GM21576 (cell line): Measurements from ENCODE around the gene ADK.

Experiments used
- ATAC-seq: cut with Tn5 transposase; IDR thresholded peaks from one replicate; pipeline ENCODE4 v1.9.1; 2021; ENCODE audit warnings: mild to moderate bottlenecking, moderate library complexity; ENCODE audit not compliant: unreplicated experiment

Gene ADK

DNA sequence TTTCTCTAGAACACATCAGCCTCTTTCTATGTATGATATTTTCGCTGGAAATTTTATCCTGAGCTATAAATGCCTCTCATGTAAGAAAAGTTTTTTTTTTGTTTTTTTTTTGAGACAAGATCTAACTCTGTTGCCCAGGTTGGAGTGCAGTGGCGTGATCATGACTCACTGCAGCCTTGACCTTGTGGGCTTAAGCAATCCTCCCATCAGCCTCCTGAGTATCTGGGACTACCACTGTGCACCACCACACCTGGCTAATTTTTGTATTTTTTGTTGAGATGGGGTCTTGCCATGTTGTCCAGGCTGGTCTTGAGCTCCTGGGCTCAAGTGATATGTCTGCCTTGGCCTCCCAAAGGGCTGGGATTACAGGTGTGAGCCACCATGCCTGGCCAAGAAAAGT is 80.4 kb downstream of the ADK start:
- no peak for ATAC-seq

DNA sequence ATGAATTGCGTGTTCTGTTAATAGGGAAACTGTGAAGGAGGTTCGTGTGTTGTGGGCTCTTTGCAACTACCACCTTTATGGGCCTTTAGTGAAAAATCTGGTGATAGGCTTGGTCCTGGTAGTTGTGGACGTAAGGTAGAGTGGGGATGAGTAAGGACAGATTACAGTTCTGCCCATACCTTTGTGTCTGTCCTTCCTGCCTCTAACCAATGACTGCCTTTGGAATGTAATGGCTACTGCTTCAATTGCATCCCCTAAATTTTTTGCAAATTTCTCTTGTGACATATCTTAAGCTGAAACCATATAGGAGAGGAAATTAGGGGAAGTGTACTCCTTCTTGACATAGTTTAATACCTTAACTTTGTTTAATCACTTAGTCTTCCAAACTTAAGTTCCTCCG is 82.3 kb downstream of the ADK start:
- ATAC-seq = no peak

DNA sequence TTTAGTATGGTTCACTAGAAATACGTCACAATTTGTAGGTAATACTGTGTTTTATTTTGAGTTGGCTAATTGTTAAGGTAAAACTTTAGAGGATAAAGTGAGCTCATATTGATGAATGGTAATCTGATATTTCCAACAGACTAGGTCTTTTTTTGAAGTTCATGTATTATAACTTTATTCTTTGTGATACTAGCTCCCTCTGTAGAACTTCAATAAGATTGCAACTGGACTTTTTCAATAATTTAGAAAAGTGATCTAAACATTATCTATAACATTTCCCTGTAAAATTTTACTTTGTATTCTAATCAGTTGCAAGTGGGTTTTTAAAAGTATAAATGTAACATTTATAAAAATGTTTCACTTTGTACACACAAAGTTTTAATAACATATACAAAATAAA is 83.5 kb downstream of the ADK start:
- ATAC-seq = no peak

DNA sequence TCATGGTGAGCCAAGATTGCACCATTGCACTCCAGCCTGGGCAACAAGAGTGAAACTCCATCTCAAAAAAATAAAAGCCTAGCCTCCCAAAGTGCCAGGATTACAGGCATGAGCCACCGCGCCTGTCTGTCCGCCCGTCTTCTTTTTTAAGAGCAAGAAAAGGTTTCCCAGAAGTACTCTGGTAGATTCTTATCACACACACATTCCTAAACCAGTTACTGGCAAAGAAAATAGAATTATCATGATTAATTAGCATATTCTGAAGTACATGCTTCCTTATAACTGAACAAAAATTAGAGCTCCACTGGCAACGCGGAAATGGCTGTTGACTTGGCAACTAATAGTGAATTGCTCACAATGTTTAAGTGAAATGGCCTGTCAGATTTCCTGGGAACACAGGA is 87.0 kb downstream of the ADK start:
- no peak for ATAC-seq

DNA sequence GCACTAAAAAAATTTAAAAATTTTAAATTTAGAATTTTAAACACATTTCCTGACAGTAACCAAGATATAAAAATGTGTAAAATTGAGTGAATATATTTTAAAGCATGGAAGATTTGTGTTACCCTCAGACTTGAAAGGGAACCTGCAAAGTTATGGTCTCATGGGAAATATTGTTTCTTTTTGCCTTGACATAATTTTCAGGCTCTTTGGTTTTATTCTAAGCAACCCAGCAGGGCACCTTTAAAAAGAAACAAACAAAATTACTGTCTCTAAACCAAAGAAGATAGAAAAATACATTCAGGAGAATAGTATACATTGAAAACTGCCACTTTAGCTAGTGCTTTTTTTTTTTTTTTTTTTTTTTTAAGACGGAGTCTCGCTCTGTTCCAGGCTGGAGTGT is 87.5 kb downstream of the ADK start:
- ATAC-seq = no peak

DNA sequence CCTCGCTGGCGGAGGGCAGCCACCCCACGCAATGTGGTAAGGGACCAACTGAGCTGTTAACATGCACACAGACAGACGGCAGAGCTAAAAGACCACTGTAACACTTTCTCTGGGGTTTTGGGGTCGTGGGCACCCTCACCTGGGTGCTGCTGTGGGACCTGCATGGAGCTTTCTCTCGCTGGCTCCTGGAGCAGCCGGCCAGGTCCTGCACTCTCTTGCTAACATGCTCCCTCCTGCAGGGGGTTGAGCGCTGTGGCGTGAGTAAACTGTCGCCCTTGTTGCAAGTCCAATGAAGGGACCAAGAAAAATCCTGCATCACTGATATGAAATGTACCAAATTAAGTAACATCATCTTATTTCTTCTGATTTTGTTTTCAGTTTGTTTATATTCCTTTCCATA is 92.0 kb downstream of the ADK start:
- no peak for ATAC-seq

DNA sequence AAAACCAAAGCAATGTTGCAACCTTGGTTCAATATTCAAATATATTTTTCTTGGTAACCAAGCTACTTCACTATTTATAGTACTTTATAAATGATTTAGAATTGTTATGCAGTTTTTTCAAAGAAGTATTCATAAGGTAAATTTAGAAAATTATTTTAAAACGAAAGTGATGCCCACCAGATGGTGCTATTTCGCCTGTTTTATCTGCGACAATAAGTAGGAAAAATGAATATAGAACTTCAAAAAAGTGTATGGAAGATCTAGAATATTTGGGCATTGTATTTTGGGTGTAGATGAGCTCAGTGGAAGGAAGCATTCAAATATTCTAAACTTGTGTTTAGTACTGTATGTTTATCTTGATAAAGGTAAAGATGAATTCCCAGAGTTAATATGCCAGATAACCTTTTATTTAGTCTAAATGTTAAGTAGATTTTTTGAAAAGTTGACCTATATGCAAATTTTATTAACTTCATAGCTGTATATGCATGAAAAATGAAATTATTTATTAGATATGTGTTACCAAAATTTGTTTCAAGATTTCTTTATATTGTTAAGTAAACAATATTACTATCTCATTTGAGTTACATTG is 93.2 kb downstream of the ADK start:
- no peak for ATAC-seq

DNA sequence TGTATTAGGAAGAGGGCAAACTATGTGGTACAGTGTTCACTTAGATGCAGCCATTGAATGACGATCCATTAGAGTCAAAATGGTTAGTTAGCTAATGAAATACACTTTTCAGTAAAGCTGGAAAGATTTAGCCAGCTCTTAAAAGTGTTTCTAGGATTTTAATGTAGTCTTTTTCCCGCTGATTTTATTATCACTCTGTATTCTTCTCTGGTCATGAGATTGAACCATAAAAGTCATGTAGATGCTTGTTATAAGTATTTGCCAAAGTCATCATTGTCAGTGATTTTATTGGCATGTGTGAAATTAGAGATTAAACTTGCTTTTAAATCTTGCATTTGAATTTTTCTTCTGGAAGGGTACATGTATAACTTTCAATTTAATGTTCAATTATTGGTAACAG is 93.8 kb downstream of the ADK start:
- ATAC-seq = no peak

DNA sequence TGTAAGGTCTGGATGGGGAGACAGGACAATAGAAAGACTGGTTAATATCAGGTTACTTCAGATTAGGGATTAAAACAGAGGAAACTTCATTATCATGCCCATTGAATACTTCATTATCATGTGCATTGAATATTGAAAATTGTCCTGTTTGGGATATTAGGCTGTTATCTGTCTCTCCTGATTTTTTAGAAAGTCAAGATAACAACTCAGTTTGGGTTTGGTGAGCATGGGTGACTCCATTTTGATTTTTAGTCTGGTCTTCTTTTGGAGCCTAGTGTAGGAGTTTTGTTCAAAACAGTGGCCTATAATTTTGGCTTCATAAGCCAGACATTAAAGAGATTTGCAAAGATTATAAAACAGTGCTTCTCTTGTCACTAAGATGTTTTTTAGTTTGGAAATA is 95.5 kb downstream of the ADK start:
- ATAC-seq = no peak

DNA sequence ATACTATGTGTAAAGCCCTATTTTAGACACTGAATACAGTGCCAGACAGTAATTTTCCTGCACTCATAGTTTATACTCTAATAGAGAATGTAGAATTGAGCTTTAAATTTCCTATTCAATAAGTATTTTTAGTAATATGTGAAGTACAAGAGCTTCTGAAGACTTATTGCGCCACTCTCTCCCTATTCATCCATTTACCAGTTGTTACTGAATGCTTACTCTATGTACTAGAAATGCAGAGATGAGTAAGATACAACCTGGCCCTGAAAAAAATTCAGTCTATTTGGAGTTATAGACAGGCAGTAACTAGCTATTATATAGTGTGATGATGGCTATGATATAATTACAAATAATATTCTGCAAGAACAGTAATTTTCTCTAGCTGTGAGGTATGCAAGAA is 98.8 kb downstream of the ADK start:
- no peak for ATAC-seq

DNA sequence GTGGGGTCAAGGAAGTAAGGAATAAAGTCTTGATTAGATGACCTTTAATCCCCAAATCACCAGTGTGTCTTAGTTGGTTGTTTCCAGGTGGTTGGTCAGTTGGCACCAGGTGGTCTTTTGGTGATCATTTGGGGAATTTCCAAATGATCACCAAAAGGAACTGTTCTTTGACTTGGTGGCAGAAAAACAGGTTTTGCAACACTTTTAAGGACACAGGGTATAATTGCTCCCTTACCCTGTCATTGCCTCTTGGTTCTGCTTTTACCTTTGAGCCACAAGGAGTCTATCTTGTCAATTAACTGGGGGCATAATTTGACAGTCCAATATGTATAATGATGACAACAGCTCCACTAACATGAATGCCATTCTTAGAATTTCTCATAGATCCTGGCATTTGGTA is 104.2 kb downstream of the ADK start:
- no peak for ATAC-seq

DNA sequence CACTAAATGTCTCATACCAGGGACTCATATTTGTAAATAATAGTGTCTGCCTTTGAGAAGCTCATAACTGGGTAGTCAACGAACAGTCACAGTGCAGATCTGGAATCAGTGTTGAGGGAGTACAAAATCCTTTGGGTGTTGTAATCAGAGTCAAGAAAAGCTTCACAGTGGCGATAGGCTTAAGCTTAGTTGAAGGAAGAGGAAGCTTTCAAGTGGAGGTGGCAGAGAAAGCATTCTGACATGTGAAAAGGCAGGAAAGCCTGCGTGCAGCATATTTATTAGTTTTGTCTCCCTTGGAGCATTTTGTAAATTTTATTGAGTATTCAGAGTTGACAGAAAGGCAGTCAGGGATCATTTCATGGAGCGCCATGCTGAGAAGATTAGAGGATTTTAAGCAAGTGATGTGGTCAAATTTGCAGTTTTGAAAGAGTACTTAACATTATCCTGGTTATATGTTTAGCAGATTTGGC is 104.9 kb downstream of the ADK start:
- ATAC-seq = no peak

DNA sequence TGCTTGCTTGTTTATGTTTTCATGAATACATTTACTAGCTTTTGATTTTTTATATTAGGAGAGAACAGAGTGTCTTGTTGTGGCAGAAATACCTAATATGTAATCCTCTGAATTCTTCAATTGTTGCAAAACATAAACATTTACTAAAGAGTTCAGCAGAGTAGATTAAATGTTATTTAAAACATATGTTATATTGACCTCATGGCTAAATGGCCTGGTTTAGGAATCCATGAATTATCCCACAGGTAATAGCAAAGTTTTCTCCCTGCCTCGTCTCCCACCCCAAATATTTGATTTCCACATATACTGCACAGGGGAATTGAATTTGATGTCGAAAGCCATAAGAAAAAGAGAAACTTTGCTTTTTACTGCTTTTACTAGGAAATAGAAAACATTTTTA is 111.8 kb downstream of the ADK start:
- no peak for ATAC-seq

DNA sequence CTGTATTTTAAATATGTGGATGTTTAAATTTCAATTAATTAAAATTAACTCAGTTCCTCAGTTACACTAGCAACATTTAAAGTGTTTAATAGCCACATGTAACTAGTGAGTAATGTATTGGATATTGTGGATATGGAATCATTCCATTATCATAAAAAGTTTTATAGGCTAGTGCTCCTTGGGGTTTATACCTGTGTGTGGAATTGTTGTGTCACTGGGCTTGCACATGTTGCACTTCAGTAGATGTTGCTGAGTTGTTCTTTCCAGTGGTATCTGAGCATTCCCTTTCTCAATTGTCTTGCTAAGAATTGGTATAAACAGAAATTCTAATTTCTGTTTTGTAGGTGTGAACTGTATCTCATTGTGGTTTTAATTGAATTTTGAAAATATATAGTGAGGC is 113.0 kb downstream of the ADK start:
- ATAC-seq = no peak

DNA sequence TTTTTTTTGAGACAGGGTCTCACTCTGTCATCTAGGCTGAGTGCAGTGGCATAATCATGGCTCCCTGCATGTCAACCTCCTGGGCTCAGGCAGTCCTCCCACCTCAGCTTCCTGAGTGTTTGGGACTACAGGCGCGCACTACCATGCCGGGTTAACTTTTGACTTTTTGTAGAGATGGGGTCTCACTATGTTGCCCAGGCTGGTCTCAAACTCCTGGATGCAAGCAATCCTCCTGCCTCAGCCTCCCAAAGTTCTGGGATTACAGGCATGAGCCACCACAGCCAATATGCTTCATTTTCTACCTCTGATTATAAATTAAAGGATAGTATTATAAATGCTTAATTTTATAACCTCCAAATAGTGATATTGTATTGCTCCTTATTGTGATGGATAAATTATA is 121.3 kb downstream of the ADK start:
- no peak for ATAC-seq

DNA sequence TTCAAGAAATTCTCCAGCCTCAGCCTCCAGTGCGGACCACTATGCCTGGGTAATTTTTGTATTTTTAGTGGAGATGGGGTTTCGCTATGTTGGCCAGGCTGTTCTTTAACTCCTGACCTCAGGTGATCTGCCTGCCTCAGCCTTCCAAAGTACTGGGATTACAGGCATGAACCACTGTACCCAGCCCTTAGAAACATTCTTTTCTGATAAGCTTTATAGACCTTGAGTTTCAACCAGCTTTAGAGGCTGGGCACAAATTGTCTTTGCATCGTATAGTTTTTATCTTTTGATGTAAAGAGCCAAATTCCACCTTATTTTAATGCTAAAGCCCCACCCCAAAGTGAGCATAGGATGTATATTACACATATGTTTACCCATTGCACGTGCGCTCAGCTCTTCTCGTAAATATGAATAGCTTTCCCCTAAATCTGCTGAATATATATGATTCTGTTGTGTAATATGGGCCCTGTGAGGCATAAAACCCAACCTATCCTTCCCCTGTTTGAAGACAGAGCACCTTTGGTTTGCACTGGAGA is 124.8 kb downstream of the ADK start:
- ATAC-seq = no peak

DNA sequence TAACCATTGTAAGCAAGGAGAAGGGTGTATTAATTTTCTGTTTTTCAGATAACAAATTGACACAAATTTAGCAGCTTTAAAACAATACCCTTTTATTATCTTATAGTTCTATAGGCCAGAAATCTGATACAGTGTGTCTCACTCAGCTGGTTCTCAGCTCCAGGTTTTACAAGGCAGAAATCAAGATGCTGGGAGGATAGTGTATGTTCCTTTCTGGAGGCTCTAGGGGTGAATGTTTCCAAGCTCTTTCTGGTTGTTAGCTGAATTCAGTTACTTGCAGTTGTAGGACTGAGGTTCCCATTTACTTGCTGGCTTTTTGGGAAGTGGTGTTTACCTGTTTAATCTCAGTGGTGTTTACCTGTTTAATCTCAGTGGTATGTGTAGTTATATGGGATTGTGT is 125.4 kb downstream of the ADK start:
- ATAC-seq = no peak

DNA sequence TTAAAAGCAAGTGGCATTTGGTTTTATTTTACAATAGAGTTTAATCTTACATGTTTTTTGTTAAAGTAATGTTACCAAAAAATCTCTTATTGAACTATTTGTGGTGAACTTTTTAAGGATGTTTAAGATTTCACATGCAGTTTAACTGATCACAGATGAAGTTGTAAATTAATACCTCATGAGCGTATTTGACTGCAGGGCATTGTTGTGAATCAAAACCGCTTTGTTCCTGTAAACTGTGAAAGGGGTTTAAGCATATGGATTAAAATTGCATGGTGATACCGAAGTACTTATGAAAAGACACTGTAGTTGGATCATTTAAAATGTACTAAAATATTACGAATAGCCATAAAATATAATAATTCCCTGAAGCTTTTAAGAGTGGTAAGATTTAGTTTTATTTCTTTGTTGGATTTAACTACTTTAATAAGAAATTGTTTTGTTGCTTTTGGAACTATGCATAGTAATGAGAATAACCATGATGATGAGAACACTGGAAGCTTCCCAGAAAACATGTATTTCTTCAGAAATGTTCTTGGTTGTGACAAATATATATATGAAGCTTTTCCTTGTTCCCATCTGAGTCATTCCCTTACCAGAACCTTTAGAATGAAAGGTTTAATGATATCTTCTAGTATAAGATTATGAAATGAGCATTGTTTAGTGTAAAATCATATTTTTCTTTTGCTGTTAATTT is 131.3 kb downstream of the ADK start:
- no peak for ATAC-seq

DNA sequence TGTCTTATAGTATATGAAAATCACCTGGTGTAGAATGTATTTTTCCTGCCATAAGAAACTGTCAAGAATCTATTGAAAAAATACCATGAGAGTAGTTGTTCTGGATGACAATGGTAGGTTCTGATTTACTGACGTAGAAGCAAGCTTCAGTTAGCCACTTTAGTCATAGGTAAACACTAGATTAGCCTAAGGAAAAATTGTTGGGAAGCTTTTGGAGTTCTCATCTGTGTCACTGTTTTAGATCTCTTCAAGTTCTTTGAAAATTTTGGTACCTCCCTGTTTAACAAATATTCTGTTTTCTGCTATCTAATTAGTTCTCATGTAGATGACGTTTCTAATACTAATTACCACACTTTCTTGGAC is 131.8 kb downstream of the ADK start:
- no peak for ATAC-seq

DNA sequence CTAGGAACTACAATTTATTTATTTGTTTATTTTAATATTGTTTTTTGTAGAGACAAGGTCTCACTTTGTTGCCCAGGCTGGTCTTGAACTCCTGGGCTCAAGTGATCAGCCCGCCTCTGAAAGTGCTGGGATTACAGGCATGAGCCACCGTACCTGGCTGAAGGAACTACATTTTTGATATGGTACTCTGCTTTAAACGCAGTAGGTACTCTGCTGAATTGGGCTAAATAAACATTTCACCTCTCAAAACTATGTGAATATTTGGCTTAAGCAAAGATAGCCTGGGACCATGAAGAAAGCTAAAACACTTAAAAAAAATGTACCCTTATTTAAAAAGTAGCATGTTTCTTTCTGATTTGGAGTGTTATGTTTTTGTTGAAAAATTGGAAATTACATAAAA is 138.2 kb downstream of the ADK start:
- ATAC-seq = no peak

DNA sequence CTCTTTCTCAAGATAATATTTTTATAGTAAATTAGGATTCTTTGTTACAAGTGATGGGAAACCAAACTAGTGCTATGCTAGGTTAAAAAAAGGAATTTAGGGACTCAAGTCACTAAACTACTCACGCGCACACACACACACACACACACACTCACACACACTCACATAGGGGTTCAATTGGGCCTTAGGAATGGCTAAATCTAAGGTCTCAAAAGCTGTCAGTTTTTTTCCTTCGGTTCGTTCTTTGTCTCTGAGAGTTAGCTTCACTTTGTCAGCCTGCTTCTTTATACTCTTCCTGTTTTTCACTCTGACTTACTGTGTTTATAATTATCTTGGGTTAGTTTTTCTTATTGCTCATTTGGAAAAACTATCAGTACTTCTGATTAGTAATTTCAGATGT is 138.9 kb downstream of the ADK start:
- ATAC-seq = no peak

DNA sequence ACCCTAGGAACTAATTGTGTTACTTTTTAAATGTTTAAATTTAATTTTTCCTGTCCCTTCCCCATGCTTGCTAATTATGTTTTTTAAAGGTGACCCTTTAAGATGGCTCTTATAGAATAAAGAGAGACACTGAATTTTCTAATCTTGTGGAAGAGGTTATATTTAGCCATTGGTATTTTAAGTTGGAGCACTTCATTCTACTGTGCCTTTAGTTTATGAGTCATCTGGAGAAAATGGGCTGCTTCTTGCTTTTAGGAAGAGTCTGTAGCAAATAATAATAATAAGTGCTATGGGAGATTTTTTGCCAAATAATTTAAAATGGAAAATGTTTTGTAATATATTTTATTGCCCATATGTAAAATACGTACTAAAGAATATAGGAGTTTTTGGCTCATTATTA is 139.7 kb downstream of the ADK start:
- ATAC-seq = no peak

DNA sequence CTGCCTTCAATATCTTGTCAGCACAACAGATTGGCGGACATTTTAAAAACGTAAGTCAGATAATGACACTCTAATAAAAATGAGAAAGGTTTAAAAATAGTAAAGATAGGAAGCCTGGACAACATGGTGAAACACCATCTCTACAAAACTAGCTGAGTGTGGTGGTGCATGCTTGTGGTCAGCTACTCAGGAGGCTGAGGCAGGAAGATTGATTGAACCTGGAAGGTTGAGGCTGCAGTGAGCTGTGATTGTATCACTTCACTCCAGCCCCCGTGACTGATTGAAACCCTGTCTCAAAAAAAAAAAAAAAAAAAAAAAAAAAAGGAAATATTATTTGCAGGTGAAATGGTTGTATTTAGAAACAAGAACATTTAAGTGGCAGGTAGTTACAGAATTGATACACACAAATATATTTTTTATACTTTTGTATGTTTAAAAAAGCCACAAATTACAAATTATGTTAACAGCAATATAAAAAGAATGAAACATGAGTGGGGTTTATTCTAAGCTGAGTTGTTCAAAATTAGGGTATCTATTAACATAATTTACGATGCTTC is 141.9 kb downstream of the ADK start:
- no peak for ATAC-seq
